Activated CD4-positive, alpha-beta T cell treated with anti-CD3 and anti-CD28 coated beads, Interleukin-2, Interleukin-4, amounts not matched to agents 100 ng/mL and 50 ng/mL, durations not matched to agents 16 hours and 8 hours (primary cell): ENCODE measurements around the gene DPF1.

Experiments used
- DNase-seq: peaks from one replicate; pipeline ENCODE4 v3.0.0-alpha.2; 2020; ENCODE audit warnings: low spot score

The DPF1 gene

DNA sequence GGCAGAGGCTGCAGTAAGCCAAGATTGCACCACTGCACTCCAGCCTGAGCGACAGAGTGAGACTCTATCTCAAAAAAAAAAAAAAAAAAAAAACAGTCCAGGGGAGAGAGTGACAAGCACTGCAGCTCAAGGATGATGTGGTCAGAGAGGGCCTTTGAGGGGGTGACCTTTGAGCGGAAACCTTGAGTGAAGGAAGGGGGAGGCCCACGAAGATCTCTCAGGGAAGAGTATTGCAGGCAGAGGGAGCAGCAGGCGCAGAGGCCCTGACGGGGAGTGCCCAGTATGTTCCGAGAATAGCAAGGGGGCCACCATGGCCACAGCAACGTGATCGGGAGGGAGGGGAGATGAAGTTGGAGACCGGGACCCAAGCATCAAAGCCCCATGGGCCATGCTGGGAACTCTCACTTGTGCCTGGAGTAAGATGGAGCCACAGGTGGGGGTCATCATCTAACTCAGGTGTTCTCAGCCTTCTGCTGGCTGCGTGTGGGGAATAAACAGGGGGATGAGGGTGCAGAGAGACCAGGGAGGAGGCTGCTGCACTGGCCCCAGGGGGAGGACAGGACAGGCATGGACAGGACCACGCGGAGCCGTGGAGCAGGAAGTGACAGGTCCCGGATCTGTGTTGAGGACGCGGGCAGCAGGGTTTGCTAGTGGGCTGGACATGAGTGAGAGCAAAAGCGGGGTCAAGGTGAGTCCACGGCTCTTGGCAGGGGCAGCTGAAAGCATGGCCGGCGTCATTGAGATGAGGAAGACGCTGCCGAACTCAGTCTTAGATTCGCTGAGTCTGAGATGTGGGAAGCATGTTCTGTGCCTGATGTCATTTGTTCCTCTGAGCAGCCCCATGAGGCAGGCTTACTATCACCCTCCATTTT, 60.4 kb downstream of the DPF1 start:
- DNase-seq, result no peak

GRCh38 chr19:38162632-38163031, 61.4 kb downstream of the DPF1 start:
- DNase-seq, result no peak

DNA sequence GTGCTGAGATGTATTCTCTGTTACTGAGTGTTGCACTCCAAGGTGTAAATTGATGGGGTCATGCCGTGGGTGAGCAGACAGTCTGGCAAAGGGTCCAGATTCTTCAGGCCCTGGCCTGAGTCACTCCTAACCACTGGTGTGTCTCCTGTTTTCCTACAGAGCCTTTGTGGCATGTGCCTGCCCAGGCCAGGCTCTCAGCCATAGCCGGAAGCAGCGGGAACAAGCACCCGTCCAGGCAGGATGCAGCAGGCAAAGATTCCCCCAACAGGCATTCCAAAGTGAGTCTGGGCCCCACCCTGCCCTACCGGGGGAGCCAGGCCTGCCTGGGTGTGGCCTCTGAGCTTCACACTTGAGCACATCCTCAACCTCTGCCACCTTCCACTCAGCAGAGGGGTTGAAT, 61.9 kb downstream of the DPF1 start:
- DNase-seq, result no peak
